Loucy (cell line): Measurements from ENCODE around the gene KIF24.

ENCODE experiments used
- H2AFZ ChIP-seq: fragments of 200-600 bp; sonication (generic); 2 replicates; pipeline ENCODE4 v1.6.0; 2016; ENCODE audit warnings: antibody characterized with exemption, mild to moderate bottlenecking, low read length, moderate library complexity
- H3F3A ChIP-seq: fragments of 200-600 bp; 2 replicates; pipeline ENCODE4 v1.6.0; 2016; ENCODE audit warnings: antibody characterized with exemption, low read depth, mild to moderate bottlenecking
- H3K27me3 ChIP-seq: fragments of 200-600 bp; sonication (generic); 2 replicates; pipeline ENCODE4 v1.6.1; 2014; ENCODE audit warnings: low read length, mild to moderate bottlenecking; ENCODE audit not compliant: insufficient read depth, poor library complexity, severe bottlenecking
- H3K36me3 ChIP-seq: fragments of 200-600 bp; sonication (generic); 2 replicates; pipeline ENCODE4 v1.6.1; 2016; ENCODE audit warnings: low read length; ENCODE audit not compliant: insufficient read depth
- H3K4me1 ChIP-seq: fragments of 200-600 bp; sonication (generic); 2 replicates; pipeline ENCODE4 v1.5.1; 2014; ENCODE audit warnings: low read length, mild to moderate bottlenecking; ENCODE audit not compliant: insufficient read depth, poor library complexity, severe bottlenecking
- H3K4me2 ChIP-seq: fragments of 200-600 bp; sonication (generic); 2 replicates; pipeline ENCODE4 v1.6.0; 2014; ENCODE audit warnings: antibody characterized with exemption, low read length, low read depth, mild to moderate bottlenecking; ENCODE audit not compliant: poor library complexity, severe bottlenecking
- H3K4me3 ChIP-seq: fragments of 200-600 bp; sonication (generic); 2 replicates; pipeline ENCODE4 v1.5.1; 2014; ENCODE audit warnings: low read length, mild to moderate bottlenecking, mixed read lengths; ENCODE audit not compliant: poor library complexity, severe bottlenecking
- H3K79me2 ChIP-seq: fragments of 200-600 bp; sonication (generic); 2 replicates; pipeline ENCODE4 v1.6.1; 2014; ENCODE audit warnings: low read length; ENCODE audit not compliant: insufficient read depth
- H3K9ac ChIP-seq: fragments of 200-600 bp; sonication (generic); 2 replicates; pipeline ENCODE4 v1.6.0; 2014; ENCODE audit warnings: mild to moderate bottlenecking, low read depth, low read length, moderate library complexity; ENCODE audit not compliant: poor library complexity, severe bottlenecking
- H3K9me2 ChIP-seq: fragments of 200-600 bp; sonication (generic); replicated peaks from 2 replicates; pipeline ENCODE4 v1.6.1; 2016; ENCODE audit warnings: low read depth, low read length, mixed read lengths
- H3K9me3 ChIP-seq: fragments of 200-600 bp; sonication (generic); 2 replicates; pipeline ENCODE4 v1.6.1; 2014; ENCODE audit warnings: mild to moderate bottlenecking, antibody characterized with exemption, low read length, low read depth; ENCODE audit not compliant: insufficient read depth
- H4K20me1 ChIP-seq: fragments of 200-600 bp; sonication (generic); 2 replicates; pipeline ENCODE4 v1.6.0; 2014; ENCODE audit warnings: antibody characterized with exemption, low read length, mild to moderate bottlenecking; ENCODE audit not compliant: insufficient read depth, poor library complexity, severe bottlenecking
- EZH2phosphoT487 ChIP-seq: fragments of 200-600 bp; IDR thresholded peaks from 2 replicates; pipeline ENCODE4 v1.6.1; 2018; ENCODE audit warnings: antibody characterized with exemption, mild to moderate bottlenecking, moderate library complexity, borderline replicate concordance
- TF ChIP-seq, protein P1 (sequence below): fragments of 200-600 bp; sonication (generic); conservative IDR thresholded peaks from 2 replicates; pipeline ENCODE4 v1.5.1; 2014; ENCODE audit warnings: mild to moderate bottlenecking, antibody characterized with exemption, low read length

KIF24 gene

GRCh38 chr9:34374339-34374738 is 45.3 kb upstream of the KIF24 start:
- Histone ChIP-seq H3F3A (no peaks in the 10 kb centered on the region), H3K9ac (no peak overlapping the region), H3K79me2 (no peaks in the 10 kb centered on the region), H3K9me3 (no peaks in the 10 kb centered on the region), H4K20me1 (no peaks in the 10 kb centered on the region), H3K4me1 (peaks cover 20% of the 10 kb centered on the region), H3K9me2 (no peaks in the 10 kb centered on the region), H3K4me2 (no peak overlapping the region), H3K36me3 (no peaks in the 10 kb centered on the region), H3K27me3 (no peaks in the 10 kb centered on the region), H2AFZ (no peak overlapping the region), H3K4me3 (no peak overlapping the region)
- TF ChIP-seq, protein P1, sequence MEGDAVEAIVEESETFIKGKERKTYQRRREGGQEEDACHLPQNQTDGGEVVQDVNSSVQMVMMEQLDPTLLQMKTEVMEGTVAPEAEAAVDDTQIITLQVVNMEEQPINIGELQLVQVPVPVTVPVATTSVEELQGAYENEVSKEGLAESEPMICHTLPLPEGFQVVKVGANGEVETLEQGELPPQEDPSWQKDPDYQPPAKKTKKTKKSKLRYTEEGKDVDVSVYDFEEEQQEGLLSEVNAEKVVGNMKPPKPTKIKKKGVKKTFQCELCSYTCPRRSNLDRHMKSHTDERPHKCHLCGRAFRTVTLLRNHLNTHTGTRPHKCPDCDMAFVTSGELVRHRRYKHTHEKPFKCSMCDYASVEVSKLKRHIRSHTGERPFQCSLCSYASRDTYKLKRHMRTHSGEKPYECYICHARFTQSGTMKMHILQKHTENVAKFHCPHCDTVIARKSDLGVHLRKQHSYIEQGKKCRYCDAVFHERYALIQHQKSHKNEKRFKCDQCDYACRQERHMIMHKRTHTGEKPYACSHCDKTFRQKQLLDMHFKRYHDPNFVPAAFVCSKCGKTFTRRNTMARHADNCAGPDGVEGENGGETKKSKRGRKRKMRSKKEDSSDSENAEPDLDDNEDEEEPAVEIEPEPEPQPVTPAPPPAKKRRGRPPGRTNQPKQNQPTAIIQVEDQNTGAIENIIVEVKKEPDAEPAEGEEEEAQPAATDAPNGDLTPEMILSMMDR, result no peak
- no peak for TF ChIP-seq EZH2phosphoT487

GRCh38 chr9:34373749-34374148 is 44.7 kb upstream of the KIF24 start:
- Histone ChIP-seq H3K9ac (no peak overlapping the region), H3K36me3 (no peaks in the 10 kb centered on the region), H2AFZ (no peak overlapping the region), H3K4me2 (no peak overlapping the region), H3K9me2 (no peaks in the 10 kb centered on the region), H3F3A (no peaks in the 10 kb centered on the region), H3K79me2 (no peaks in the 10 kb centered on the region), H4K20me1 (no peaks in the 10 kb centered on the region), H3K9me3 (no peaks in the 10 kb centered on the region), H3K4me3 (no peak overlapping the region), H3K4me1 (peaks cover 20% of the 10 kb centered on the region), H3K27me3 (no peaks in the 10 kb centered on the region)
- TF ChIP-seq, protein P1, result no peak
- no peak for TF ChIP-seq EZH2phosphoT487

GRCh38 chr9:34372467-34373011 is 43.5 kb upstream of the KIF24 start:
- Histone ChIP-seq H3K9me3 (peaks cover 3% of the 10 kb centered on the region; the same call in 1 of the 2 replicates), H3K79me2 (no peaks in the 10 kb centered on the region), H3F3A (no peaks in the 10 kb centered on the region), H3K9me2 (no peaks in the 10 kb centered on the region), H3K27me3 (no peaks in the 10 kb centered on the region), H3K9ac (no peak overlapping the region), H4K20me1 (no peaks in the 10 kb centered on the region), H3K4me3 (no peak overlapping the region), H3K4me2 (no peak overlapping the region), H3K36me3 (no peaks in the 10 kb centered on the region), H2AFZ (no peak overlapping the region), H3K4me1 (peaks cover 20% of the 10 kb centered on the region)
- TF ChIP-seq EZH2phosphoT487, result no peak
- TF ChIP-seq, protein P1, result no peak
